Vagina (tissue), 2 donors: ENCODE data around the gene SKA1.

ENCODE experiments used
- POLR2A ChIP-seq, 2 donors: fragments of 450-650 bp; IDR thresholded peaks; one replicate each; pipeline ENCODE4 v1.6.1; 2017; ENCODE audit warnings: antibody characterized with exemption in 2 of 2, mild to moderate bottlenecking in 2 of 2, moderate library complexity in 2 of 2
- TF ChIP-seq, protein P1 (sequence below), 3 experiments: fragments of 450-650 bp in 2 of 3; fragments of 200-600 bp in 1 of 3; sonication (generic) in 1 of 3; IDR thresholded peaks; one replicate each; pipeline ENCODE4 v1.5.1; 2017 to 2019; ENCODE audit warnings: antibody characterized with exemption in 3 of 3, mild to moderate bottlenecking in 2 of 3, moderate library complexity in 2 of 3

DNA sequence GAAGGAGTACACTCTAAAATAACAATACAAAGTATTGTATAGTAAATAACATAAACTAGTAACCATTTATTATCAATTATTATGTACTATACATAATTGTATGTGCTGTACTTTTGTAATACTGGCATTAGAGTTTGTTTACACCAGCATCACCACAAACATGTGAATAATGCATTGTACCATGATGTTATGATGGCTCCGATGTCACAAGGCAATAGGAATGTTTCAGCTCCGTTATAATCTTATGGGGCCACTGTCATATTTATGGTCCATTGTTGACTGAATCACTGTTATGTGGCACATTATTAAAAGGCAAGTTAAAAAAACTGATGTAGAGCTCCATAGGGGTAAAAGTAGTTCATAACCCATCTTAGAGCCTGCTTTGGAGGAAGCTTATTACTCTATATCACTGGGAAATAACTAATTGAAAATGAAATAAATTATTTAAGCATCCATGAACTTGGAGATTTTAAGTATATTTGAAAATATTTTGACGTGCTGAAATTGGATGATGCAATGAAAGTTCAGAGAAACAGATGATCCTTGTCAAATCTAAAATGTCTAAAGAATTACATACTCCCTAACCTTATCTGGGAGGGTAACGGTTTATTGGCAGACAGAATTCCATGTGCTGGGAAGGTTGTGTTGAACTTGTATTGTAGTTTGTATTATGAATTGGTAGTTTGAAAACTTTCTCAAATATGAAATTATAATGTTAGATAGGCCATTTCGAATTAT lies 2.4 kb downstream of the SKA1 start:
- TF ChIP-seq POLR2A (IDR thresholded peaks at IDR 0.05): no peak
- TF ChIP-seq, protein P1, sequence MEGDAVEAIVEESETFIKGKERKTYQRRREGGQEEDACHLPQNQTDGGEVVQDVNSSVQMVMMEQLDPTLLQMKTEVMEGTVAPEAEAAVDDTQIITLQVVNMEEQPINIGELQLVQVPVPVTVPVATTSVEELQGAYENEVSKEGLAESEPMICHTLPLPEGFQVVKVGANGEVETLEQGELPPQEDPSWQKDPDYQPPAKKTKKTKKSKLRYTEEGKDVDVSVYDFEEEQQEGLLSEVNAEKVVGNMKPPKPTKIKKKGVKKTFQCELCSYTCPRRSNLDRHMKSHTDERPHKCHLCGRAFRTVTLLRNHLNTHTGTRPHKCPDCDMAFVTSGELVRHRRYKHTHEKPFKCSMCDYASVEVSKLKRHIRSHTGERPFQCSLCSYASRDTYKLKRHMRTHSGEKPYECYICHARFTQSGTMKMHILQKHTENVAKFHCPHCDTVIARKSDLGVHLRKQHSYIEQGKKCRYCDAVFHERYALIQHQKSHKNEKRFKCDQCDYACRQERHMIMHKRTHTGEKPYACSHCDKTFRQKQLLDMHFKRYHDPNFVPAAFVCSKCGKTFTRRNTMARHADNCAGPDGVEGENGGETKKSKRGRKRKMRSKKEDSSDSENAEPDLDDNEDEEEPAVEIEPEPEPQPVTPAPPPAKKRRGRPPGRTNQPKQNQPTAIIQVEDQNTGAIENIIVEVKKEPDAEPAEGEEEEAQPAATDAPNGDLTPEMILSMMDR (IDR thresholded peaks at IDR 0.05): no peak
